Measurements from ENCODE around the gene FAM53B.

FAM53B gene

GRCh38 chr10:124596116-124596785 lies 147.9 kb downstream of the FAM53B start:
- no peak for TF ChIP-seq CTCF (IDR thresholded peaks at IDR 0.05; ENCODE audit: control insufficient read depth, extremely low read depth, insufficient read depth)
- H3K4me3 ChIP-seq (ENCODE audit: low read depth, low read length), result no peak overlapping the region
- no peak for DNase-seq (ENCODE audit: low read depth)

DNA sequence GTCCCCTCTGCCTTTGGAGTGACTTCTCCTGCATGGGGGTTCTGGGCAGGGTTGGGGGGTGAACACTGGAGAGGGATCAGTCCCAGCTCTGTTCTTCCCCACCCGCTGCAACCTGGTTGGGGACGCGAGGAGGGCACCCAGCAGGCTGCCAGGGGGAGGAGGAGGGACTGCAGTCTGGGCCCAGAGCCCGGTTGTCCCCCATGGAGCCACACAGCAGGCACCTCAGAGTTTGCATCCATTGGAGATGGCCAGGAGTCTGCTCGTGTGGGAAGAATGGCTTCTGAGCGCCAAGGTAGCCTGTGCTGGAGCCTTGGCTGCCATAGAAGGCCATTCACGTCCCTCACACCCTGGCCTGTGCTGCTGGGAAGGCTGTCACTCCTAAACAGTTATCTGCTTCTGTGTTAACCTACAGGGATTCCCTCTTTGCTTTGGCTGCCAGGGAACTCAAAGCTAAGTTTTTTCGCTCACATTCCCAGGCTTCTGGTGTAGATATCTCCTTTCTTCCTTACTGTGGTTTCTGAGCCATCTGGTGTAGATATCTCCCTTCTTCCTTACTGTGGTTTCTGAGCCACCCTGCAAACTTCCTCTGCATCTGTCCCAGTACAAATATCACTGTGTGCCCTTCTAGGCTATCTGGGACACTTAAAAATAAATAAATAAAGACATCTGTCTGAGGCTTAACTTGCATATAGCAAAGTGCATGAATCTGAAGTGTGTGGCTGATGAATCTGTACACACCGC lies 148.9 kb downstream of the FAM53B start:
- no peak overlapping the region for H3K4me3 ChIP-seq (ENCODE audit: low read depth, low read length)
- no peak for TF ChIP-seq CTCF (IDR thresholded peaks at IDR 0.05; ENCODE audit: control insufficient read depth, extremely low read depth, insufficient read depth)
- no peak for DNase-seq (ENCODE audit: low read depth)

GRCh38 chr10:124594240-124594639 lies 149.9 kb downstream of the FAM53B start:
- no peak for DNase-seq (ENCODE audit: low read depth)
- H3K4me3 ChIP-seq (ENCODE audit: low read depth, low read length), result no peak overlapping the region
- no peak for TF ChIP-seq CTCF (IDR thresholded peaks at IDR 0.05; ENCODE audit: control insufficient read depth, extremely low read depth, insufficient read depth)

DNA sequence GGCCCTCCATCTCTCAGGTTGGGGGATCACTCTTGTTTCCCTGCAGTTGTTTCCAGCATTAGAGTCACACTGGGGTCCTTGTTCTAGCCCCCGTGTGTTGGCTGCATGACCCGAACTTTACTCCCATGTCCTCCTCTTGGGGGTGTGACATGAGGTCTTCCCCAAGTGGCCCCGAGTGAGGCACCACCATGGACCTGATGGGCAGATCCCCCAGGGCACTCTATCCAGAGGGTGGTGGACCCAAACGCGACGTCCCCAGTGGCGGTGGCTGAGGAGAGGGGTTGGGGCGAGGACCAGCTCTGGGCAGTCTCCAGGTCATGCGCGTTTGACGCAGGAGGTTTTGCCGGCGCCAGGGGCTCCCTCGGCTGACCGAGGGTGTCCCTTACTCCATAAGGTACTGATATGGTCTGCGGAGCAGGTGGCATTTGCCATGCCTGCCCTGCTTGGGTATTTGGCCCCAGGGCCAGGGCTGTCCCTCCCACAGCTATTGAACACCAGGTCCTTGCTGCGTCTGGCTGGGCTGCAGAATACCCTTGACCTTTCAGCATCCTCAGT lies 150.7 kb downstream of the FAM53B start:
- DNase-seq (ENCODE audit: low read depth), result no peak
- TF ChIP-seq CTCF (IDR thresholded peaks at IDR 0.05; ENCODE audit: control insufficient read depth, extremely low read depth, insufficient read depth), result no peak
- H3K4me3 ChIP-seq (ENCODE audit: low read depth, low read length), result no peak overlapping the region

DNA sequence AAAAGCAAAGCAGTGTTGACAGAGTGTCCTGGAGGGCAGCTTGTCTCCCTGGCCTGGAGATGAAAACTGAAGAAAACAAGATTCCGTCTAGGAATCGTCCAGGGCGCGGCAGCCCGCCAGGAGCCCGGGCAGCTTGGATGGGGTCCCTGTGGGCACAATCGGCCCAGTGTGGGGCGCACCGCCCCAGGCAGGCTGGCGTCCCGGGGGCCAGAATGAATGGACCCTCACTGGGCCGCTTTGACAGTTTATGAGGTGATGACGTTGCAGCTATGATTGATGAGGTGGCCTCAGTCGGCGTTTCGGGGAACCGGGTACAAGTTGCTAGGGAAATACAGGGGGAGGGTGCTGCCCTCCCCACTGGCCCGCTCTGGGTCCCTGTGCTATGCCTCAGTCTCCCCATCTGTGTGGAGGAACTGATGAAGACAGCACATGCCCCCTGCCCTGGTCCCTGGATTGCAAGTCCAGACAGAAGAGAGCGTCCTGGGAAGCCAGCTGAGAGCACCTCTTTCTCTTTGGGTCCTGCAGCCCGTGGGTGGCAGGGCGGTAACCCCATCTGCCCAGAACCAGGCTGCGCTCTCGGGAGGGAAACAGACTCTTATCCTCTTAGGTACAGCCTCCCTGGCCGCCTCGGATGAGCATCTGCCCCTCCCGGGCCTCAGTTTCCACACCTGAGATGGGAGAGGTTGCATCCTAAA lies 151.3 kb downstream of the FAM53B start:
- no peak for TF ChIP-seq CTCF (IDR thresholded peaks at IDR 0.05; ENCODE audit: control insufficient read depth, extremely low read depth, insufficient read depth)
- H3K4me3 ChIP-seq (ENCODE audit: low read depth, low read length), result no peak overlapping the region
- DNase-seq (ENCODE audit: low read depth), result no peak

DNA sequence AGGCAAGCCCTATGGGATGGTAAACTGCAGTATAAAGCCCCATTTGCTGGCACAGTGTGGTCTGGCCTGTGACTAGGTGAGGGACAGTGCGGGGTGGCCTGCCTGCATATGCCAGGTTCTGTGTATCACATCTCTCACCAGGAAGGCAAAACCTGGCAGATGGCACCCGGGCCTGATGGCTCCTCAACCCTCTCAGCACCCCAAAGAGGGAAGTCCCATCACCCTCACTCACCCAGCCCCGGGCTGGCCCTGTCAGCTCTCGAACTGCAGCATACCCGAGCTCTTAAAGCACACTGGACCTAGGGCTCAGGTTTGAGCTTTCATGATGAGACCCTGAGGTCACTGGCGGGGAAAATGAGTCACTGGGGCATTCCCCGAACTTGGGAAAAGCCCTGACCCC lies 152.1 kb downstream of the FAM53B start:
- H3K4me3 ChIP-seq (ENCODE audit: low read depth, low read length), result no peak overlapping the region
- TF ChIP-seq CTCF (IDR thresholded peaks at IDR 0.05; ENCODE audit: control insufficient read depth, extremely low read depth, insufficient read depth), result no peak
- DNase-seq (ENCODE audit: low read depth), result no peak

All from LNCaP clone FGC (cell line).